GM10847 (cell line): ENCODE results near the gene TPCN2.

ENCODE experiments used
- POLR2A ChIP-seq: IDR thresholded peaks from 2 replicates; pipeline ENCODE4 v1.6.1; 2011; ENCODE audit not compliant: insufficient read length; ENCODE audit errors: extremely low read depth

Gene TPCN2

GRCh38 chr11:69085490-69086095 is 36.9 kb downstream of the TPCN2 start:
- no peak for TF ChIP-seq POLR2A

GRCh38 chr11:69086152-69087132 is 37.7 kb downstream of the TPCN2 start:
- TF ChIP-seq POLR2A = no peak

- no peak for TF ChIP-seq POLR2A
Observed at GRCh38 chr11:69087133-69087524, 38.4 kb downstream of the TPCN2 start.

- TF ChIP-seq POLR2A = no peak
Observed at GRCh38 chr11:69087811-69088210, 39.1 kb downstream of the TPCN2 start.

- TF ChIP-seq POLR2A = no peak
Observed at GRCh38 chr11:69088676-69089146, 40.0 kb downstream of the TPCN2 start.

GRCh38 chr11:69089258-69089657 is 40.5 kb downstream of the TPCN2 start:
- TF ChIP-seq POLR2A = no peak

- TF ChIP-seq POLR2A = no peak
Observed at GRCh38 chr11:69091638-69092165, 43.0 kb downstream of the TPCN2 start.

GRCh38 chr11:69092263-69092662 is 43.5 kb downstream of the TPCN2 start:
- TF ChIP-seq POLR2A = no peak

- TF ChIP-seq POLR2A = no peak
Observed at GRCh38 chr11:69093106-69093505, 44.4 kb downstream of the TPCN2 start.

- TF ChIP-seq POLR2A = no peak
Observed at GRCh38 chr11:69094111-69094914, 45.6 kb downstream of the TPCN2 start.

- no peak for TF ChIP-seq POLR2A
Observed at GRCh38 chr11:69094915-69095290, 46.2 kb downstream of the TPCN2 start.

- no peak for TF ChIP-seq POLR2A
Observed at GRCh38 chr11:69095300-69095699, 46.6 kb downstream of the TPCN2 start.

GRCh38 chr11:69096473-69096872 is 47.7 kb downstream of the TPCN2 start:
- no peak for TF ChIP-seq POLR2A

GRCh38 chr11:69097263-69097662 is 48.5 kb downstream of the TPCN2 start:
- TF ChIP-seq POLR2A = no peak

- TF ChIP-seq POLR2A = no peak
Observed at GRCh38 chr11:69099180-69099579, 50.4 kb downstream of the TPCN2 start.

GRCh38 chr11:69100454-69101114 is 51.9 kb downstream of the TPCN2 start:
- TF ChIP-seq POLR2A = no peak
